Spleen (tissue), 11 donors: ENCODE measurements around the gene LAMA5. TPM values are rescaled to one million over a fixed set of nuclear protein-coding genes. Genes with fewer than 3 reads are reported as not detected.

Experiments
- DNase-seq: peaks from one replicate; pipeline ENCODE4 v3.0.0-alpha.2; 2020
- H3K27ac ChIP-seq, 8 donors: fragments of 200-600 bp; sonication (generic) in 7 of 8; 1 replicate in 4 of 8; 2 replicates in 4 of 8; pipeline versions ENCODE4 v1.5.0 to v1.8.0; 2016 to 2021; ENCODE audit warnings: inconsistent platforms in 4 of 8, mild to moderate bottlenecking in 4 of 8, moderate library complexity in 1 of 8
- H3K27me3 ChIP-seq, 7 donors: fragments of 200-600 bp; sonication (generic) in 6 of 7; replicated peaks in 1 of 7; 1 replicate in 4 of 7; 2 replicates in 3 of 7; pipeline versions ENCODE4 v1.5.0 to v1.8.0; 2016 to 2021; ENCODE audit warnings: inconsistent platforms in 3 of 7, mild to moderate bottlenecking in 1 of 7
- H3K36me3 ChIP-seq, 6 donors: fragments of 200-600 bp; sonication (generic) in 5 of 6; 1 replicate in 4 of 6; 2 replicates in 2 of 6; pipeline versions ENCODE4 v1.5.0 to v1.8.0; 2016 to 2021; ENCODE audit warnings: inconsistent platforms in 2 of 6
- H3K4me1 ChIP-seq, 6 donors: fragments of 200-600 bp; sonication (generic) in 5 of 6; 1 replicate in 3 of 6; 2 replicates in 3 of 6; pipeline versions ENCODE4 v1.5.0 to v1.8.0; 2016 to 2021; ENCODE audit warnings: inconsistent platforms in 3 of 6
- H3K4me3 ChIP-seq, 8 donors: fragments of 200-600 bp; sonication (generic) in 7 of 8; 1 replicate in 4 of 8; 2 replicates in 4 of 8; pipeline versions ENCODE4 v1.5.0 to v1.8.0; 2016 to 2021; ENCODE audit warnings: inconsistent platforms in 4 of 8, mild to moderate bottlenecking in 4 of 8, moderate library complexity in 2 of 8
- H3K9me3 ChIP-seq, 8 donors: fragments of 200-600 bp; sonication (generic) in 7 of 8; 1 replicate in 4 of 8; 2 replicates in 4 of 8; pipeline versions ENCODE4 v1.5.0 to v1.8.0; 2016 to 2021; ENCODE audit warnings: inconsistent platforms in 4 of 8
- POLR2A ChIP-seq, 3 donors: fragments of 450-650 bp; IDR thresholded peaks; one replicate each; pipeline ENCODE4 v1.5.1; 2017; ENCODE audit warnings: antibody characterized with exemption in 3 of 3, mild to moderate bottlenecking in 1 of 3
- POLR2AphosphoS5 ChIP-seq, 3 donors: sonication (generic); formaldehyde crosslinking; IDR thresholded peaks; one replicate each; pipeline ENCODE4 v1.5.1; 2017; ENCODE audit warnings: antibody characterized with exemption in 3 of 3
- WGBS, 5 donors: extraction: QIAGEN DNeasy Blood & Tissue Kit in 3 of 5; methylation state at CpG; one replicate each; pipeline versions ENCODE4 v1.1.5 to v1.1.7; 2013 to 2018; 5-methylcytosine and 5-hydroxymethylcytosine counted together
- intact Hi-C: fragments of 100-400 bp; cut with DNase I; formaldehyde crosslinking; loops from one replicate; pipeline ENCODE4 v1.15.0; 2023; ENCODE audit warnings: low total_unique reads
- polyA plus RNA-seq, 3 donors: library from polyadenylated mRNA; stranded (reverse); fragments of 200-250 nt; gene quantifications; one replicate each; pipeline ENCODE4 v1.2.1, GENCODE V29; 2013
- total RNA-seq, 7 donors: library from RNA; depleted of rRNA in 3 of 7; stranded (reverse); fragments of >200 nt in 3 of 7; fragmentation: NEBNext Ultra II Directional in 4 of 7; extraction: Animal tissue kit (Norgen Biotek cat#: 25700) in 4 of 7; gene quantifications; one replicate each; pipeline versions ENCODE4 v1.1.0 to v1.2.1, GENCODE V29; 2016 to 2021
- TF ChIP-seq, protein P1 (sequence below), 11 experiments: fragments of 200-600 bp in 7 of 11; fragments of 450-650 bp in 4 of 11; sonication (generic) in 4 of 11; IDR thresholded peaks in 8 of 11; conservative IDR thresholded peaks in 3 of 11; 1 replicate in 7 of 11; 2 replicates in 4 of 11; pipeline versions ENCODE4 v1.4.0 to v1.8.0; 2016 to 2021; ENCODE audit warnings: antibody characterized with exemption in 11 of 11, inconsistent platforms in 4 of 11, mild to moderate bottlenecking in 1 of 11
- donor health status: healthy with polysubstance abuse.
- donor health status: DM: no; HTN: no; CAD: no; lungs with moderate emphysema.
- donor health status: DM: no; HTN: no; CAD: no.
- donor health status: Bipolar disorder and iron deficiency.
- donor health status: healthy.
- donor health status: DM: no; HTN: no; CAD: no.
- donor health status: DM: yes; HTN: yes; CAD: no.

Gene LAMA5
- total and polyA plus RNA-seq, 10 donors, result 46.5 to 266 (median 115) TPM

DNA sequence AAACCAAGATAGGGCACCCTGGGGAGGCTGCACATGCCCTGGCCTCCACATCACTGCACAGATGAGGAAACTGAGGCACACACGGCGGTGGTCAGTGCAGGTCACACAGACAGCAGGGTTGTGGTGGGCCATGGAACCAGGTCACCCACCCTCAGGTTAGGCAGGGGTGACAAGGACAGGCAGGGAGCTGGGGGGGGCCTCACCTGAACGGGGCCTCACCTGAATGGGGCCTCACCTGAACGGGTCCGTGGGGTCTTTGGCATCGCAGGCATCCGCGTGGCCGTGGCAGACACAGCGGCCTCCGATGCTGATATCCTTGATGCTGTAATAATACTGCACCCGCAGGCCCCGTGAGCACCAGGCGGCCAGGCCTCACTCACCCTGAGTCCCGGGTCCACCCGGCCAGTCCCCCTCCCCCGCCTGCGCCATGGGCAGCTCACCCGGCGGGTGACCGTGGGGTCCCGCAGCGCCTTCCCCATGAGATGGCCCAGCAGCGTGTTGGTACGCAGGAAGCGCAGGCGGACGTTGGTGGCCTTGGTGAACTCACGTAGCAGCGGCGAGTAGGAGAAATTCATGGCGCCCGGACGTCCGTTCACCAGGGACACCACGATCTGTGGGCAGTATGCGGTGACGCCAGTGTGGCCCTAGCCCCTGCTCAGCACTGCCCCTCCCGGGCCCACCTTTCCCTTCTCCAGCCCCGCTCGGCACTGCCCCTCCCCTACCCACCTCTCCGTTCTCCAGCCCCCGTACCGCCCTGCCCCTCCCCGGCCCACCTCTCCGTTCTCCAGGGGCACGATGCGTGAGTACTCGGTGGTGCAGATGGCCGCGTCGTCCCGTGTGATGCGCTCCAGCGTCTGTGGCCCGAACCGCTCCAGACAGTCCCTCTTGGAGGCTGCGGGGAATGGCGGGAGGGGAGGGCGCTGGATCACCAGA is 15.4 kb downstream of the LAMA5 start:
- 87 to 94% (median 91%) methylated on average over 41 to 60 of the region's 60 CpGs for WGBS, 5 donors
- Histone ChIP-seq H3K9me3 (peaks cover 0 to 9% (median 6%) of the 10 kb centered on the region in 8 donors), H3K36me3 (peaks cover 0 to 59% (median 10%) of the 10 kb centered on the region in 6 donors), H3K27me3 (peaks cover 0 to 4% (median 0%) of the 10 kb centered on the region in 7 donors), H3K4me1 (peaks cover 7 to 37% (median 18%) of the 10 kb centered on the region in 6 donors), H3K4me3 (no peak overlapping the region), H3K27ac (no peak overlapping the region)
- intact Hi-C loops, result no loop called here
- TF ChIP-seq POLR2A (IDR thresholded peaks at IDR 0.05) (no peak), POLR2AphosphoS5 (IDR thresholded peaks at IDR 0.05) (peak in 1 of 3 donors; percentile 37)
- no peak for DNase-seq

DNA sequence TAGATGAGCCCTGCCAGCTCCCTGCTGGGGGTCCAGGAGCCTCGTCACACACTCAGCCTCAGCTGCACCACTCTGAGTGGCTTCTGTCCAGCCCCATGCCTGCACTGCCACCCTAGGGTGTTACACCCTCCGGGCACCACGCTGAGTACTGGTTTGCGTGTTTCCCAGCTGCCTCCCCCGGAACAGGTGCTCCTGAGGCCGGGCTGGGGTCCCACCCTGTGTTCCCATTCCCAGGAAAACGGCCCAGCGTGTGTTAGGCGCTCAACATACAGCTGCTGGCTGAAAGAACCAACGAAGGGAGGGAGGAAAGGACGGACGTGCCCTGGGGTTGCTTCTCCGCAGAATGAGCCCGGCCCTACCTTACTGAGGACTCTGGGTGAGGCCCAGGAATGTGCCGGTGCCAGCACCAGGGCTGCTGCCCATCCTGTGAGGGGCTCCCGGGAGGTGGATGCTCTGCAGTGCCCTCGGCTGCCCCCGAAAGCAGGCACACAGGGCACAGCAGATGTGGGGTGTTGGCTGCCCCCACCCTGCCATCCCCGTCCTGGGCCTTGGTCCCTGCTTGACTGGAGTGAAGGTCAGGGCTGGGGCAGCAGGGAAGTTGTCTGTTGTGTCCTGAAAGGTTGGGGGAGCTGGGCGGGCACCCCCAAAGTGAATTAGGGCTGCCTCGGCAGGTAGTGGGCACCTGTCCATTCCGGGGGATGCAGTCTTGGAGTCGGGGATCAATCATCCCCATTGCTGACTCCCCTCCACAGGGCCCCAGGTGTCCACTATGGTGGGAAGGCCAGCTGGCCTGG is 16.3 kb downstream of the LAMA5 start:
- Histone ChIP-seq H3K27me3 (no peaks in the 10 kb centered on the region), H3K4me1 (peaks cover 5 to 27% (median 11%) of the 10 kb centered on the region in 6 donors), H3K9me3 (peaks cover 0 to 9% (median 6%) of the 10 kb centered on the region in 8 donors), H3K4me3 (no peak overlapping the region), H3K36me3 (peaks cover 0 to 68% (median 13%) of the 10 kb centered on the region in 6 donors), H3K27ac (no peak overlapping the region)
- intact Hi-C loops, result no loop called here
- TF ChIP-seq POLR2A (IDR thresholded peaks at IDR 0.05), result no peak
- no peak for TF ChIP-seq POLR2AphosphoS5 (IDR thresholded peaks at IDR 0.05)
- TF ChIP-seq, protein P1, sequence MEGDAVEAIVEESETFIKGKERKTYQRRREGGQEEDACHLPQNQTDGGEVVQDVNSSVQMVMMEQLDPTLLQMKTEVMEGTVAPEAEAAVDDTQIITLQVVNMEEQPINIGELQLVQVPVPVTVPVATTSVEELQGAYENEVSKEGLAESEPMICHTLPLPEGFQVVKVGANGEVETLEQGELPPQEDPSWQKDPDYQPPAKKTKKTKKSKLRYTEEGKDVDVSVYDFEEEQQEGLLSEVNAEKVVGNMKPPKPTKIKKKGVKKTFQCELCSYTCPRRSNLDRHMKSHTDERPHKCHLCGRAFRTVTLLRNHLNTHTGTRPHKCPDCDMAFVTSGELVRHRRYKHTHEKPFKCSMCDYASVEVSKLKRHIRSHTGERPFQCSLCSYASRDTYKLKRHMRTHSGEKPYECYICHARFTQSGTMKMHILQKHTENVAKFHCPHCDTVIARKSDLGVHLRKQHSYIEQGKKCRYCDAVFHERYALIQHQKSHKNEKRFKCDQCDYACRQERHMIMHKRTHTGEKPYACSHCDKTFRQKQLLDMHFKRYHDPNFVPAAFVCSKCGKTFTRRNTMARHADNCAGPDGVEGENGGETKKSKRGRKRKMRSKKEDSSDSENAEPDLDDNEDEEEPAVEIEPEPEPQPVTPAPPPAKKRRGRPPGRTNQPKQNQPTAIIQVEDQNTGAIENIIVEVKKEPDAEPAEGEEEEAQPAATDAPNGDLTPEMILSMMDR (IDR thresholded peaks at IDR 0.05 in 8 of 11, conservative IDR thresholded peaks at IDR 0.05 in 3 of 11), result no peak
- DNase-seq, result no peak
- WGBS, 5 donors, result 87 to 93% (median 89%) methylated on average over 9 to 23 of the region's 23 CpGs

DNA sequence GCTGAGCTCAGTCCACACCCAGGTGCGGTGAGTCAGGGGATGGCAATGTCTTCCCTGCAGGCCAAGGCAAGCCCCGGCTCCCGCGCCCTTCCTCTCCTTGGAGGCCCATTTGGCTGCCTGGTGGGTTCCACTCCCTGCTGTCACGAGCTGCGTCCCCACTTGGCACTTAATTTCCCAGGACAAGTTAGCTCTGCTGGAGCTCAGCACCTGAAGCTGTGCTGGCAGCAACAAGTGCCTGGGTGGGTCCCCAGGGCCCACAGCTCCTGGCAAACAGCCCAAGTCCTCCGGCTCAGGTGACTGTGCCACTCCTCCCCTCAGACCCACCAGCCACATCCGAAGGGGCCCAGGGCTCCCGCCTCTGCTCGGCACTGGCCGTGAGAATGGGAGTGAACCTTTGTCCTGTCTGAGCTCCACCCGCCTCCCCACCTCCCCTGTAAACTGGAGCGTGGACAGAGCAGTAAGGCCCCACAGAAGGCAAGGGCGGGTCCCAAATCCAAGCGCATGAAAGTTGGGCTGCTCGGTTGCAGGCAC is 16.9 kb downstream of the LAMA5 start:
- H3K36me3 ChIP-seq, result peaks cover 0 to 75% (median 13%) of the 10 kb centered on the region in 6 donors
- intact Hi-C loops, result no loop called here
- H3K4me1 ChIP-seq, result peaks cover 0 to 21% (median 5%) of the 10 kb centered on the region in 6 donors
- TF ChIP-seq, protein P1 (IDR thresholded peaks at IDR 0.05 in 8 of 11, conservative IDR thresholded peaks at IDR 0.05 in 3 of 11), result no peak
- TF ChIP-seq POLR2AphosphoS5 (IDR thresholded peaks at IDR 0.05), result no peak
- no peak for TF ChIP-seq POLR2A (IDR thresholded peaks at IDR 0.05)
- no peak overlapping the region for H3K4me3 ChIP-seq
- 88 to 98% (median 91%) methylated on average over 6 to 16 of the region's 16 CpGs for WGBS, 5 donors
- DNase-seq, result no peak
- H3K27me3 ChIP-seq, result no peaks in the 10 kb centered on the region
- peaks cover 0 to 9% (median 6%) of the 10 kb centered on the region in 8 donors for H3K9me3 ChIP-seq
- H3K27ac ChIP-seq, result no peak overlapping the region

DNA sequence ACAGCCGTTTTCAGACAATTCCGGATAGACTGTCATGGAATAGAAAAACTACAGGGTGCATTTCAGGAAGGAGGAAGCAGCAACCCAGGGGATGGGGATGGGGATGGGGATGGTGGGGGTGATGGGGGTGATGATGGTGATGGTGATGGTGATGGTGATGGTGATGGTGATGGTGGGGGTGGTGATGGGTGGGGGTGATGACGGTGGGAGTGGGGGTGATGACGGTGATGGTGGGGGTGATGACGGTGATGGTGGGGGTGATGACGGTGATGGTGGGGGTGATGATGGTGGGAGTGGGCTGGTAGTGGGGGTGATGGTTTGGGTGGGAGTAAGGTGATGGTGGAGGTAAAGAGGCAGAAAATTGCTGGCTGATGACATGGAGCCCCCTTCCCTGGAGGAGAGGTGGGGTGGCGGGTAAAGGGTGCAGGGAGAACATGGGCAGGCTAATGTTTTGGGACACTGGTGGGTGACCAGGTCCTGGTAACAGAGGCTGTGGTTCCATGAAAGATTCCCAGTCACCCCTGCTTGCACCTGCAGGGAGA is 17.5 kb downstream of the LAMA5 start:
- H3K36me3 ChIP-seq, result peaks cover 0 to 80% (median 13%) of the 10 kb centered on the region in 6 donors
- peaks cover 0 to 9% (median 6%) of the 10 kb centered on the region in 8 donors for H3K9me3 ChIP-seq
- no peak for DNase-seq
- peaks cover 0 to 15% (median 2%) of the 10 kb centered on the region in 6 donors for H3K4me1 ChIP-seq
- 69 to 91% (median 85%) methylated on average over 5 to 7 of the region's 7 CpGs for WGBS, 5 donors
- TF ChIP-seq, protein P1 (IDR thresholded peaks at IDR 0.05 in 8 of 11, conservative IDR thresholded peaks at IDR 0.05 in 3 of 11), result no peak
- no peak for TF ChIP-seq POLR2A (IDR thresholded peaks at IDR 0.05)
- TF ChIP-seq POLR2AphosphoS5 (IDR thresholded peaks at IDR 0.05), result no peak
- H3K27ac ChIP-seq, result no peak overlapping the region
- no peak overlapping the region for H3K4me3 ChIP-seq
- H3K27me3 ChIP-seq, result no peaks in the 10 kb centered on the region
- intact Hi-C loops, result no loop called here
